Tibial nerve (tissue), 4 donors: Measurements from ENCODE around the gene ERMP1.

Experiments used
- CTCF ChIP-seq, 5 experiments: fragments of 200-600 bp in 3 of 5; fragments of 450-650 bp in 2 of 5; sonication (generic) in 3 of 5; IDR thresholded peaks; one replicate each; pipeline ENCODE4 v1.5.1; 2016 to 2019; ENCODE audit warnings: antibody characterized with exemption in 5 of 5, mild to moderate bottlenecking in 3 of 5, moderate library complexity in 2 of 5
- EP300 ChIP-seq, 2 donors: sonication (generic); formaldehyde crosslinking; IDR thresholded peaks; one replicate each; pipeline ENCODE4 v1.6.1; 2017; ENCODE audit warnings: antibody characterized with exemption in 2 of 2, mild to moderate bottlenecking in 1 of 2

- no peak for TF ChIP-seq CTCF (IDR thresholded peaks at IDR 0.05)
- TF ChIP-seq EP300 (IDR thresholded peaks at IDR 0.05): no peak
Measured at GRCh38 chr9:5851445-5851844, 18.5 kb upstream of the ERMP1 start.
